ENCODE results near the gene CELF2.

The CELF2 gene

GRCh38 chr10:11242443-11243387 is 225.0 kb downstream of the CELF2 start:
- no peak for DNase-seq (ENCODE audit: low read depth in 2 of 3, low spot score in 1 of 3)

GRCh38 chr10:11243425-11244222 is 226.0 kb downstream of the CELF2 start:
- DNase-seq (ENCODE audit: low read depth in 2 of 3, low spot score in 1 of 3), result no peak

- no peak for DNase-seq (ENCODE audit: low read depth in 2 of 3, low spot score in 1 of 3)
Observed at GRCh38 chr10:11245095-11245479, 227.4 kb downstream of the CELF2 start.

GRCh38 chr10:11245510-11245909 is 227.8 kb downstream of the CELF2 start:
- no peak for DNase-seq (ENCODE audit: low read depth in 2 of 3, low spot score in 1 of 3)

- no peak for DNase-seq (ENCODE audit: low read depth in 2 of 3, low spot score in 1 of 3)
Observed at GRCh38 chr10:11245981-11246590, 228.4 kb downstream of the CELF2 start.

GRCh38 chr10:11246752-11247467 is 229.2 kb downstream of the CELF2 start:
- no peak for DNase-seq (ENCODE audit: low read depth in 2 of 3, low spot score in 1 of 3)

- DNase-seq (ENCODE audit: low read depth in 2 of 3, low spot score in 1 of 3), result no peak
Observed at GRCh38 chr10:11249152-11249807, 231.6 kb downstream of the CELF2 start.

GRCh38 chr10:11249808-11250195 is 232.1 kb downstream of the CELF2 start:
- DNase-seq (ENCODE audit: low read depth in 2 of 3, low spot score in 1 of 3), result no peak

GRCh38 chr10:11250304-11250703 is 232.6 kb downstream of the CELF2 start:
- DNase-seq (ENCODE audit: low read depth in 2 of 3, low spot score in 1 of 3), result no peak

GRCh38 chr10:11252887-11253286 is 235.2 kb downstream of the CELF2 start:
- DNase-seq (ENCODE audit: low read depth in 2 of 3, low spot score in 1 of 3), result no peak

- no peak for DNase-seq (ENCODE audit: low read depth in 2 of 3, low spot score in 1 of 3)
Observed at GRCh38 chr10:11253385-11254002, 235.8 kb downstream of the CELF2 start.

- DNase-seq (ENCODE audit: low read depth in 2 of 3, low spot score in 1 of 3), result no peak
Observed at GRCh38 chr10:11255156-11255555, 237.5 kb downstream of the CELF2 start.

- no peak for DNase-seq (ENCODE audit: low read depth in 2 of 3, low spot score in 1 of 3)
Observed at GRCh38 chr10:11255796-11256444, 238.2 kb downstream of the CELF2 start.

GRCh38 chr10:11256896-11257295 is 239.2 kb downstream of the CELF2 start:
- no peak for DNase-seq (ENCODE audit: low read depth in 2 of 3, low spot score in 1 of 3)

- no peak for DNase-seq (ENCODE audit: low read depth in 2 of 3, low spot score in 1 of 3)
Observed at GRCh38 chr10:11257440-11258090, 239.9 kb downstream of the CELF2 start.

GRCh38 chr10:11260170-11260569 is 242.5 kb downstream of the CELF2 start:
- DNase-seq (ENCODE audit: low read depth in 2 of 3, low spot score in 1 of 3), result no peak

GRCh38 chr10:11261143-11261542 is 243.5 kb downstream of the CELF2 start:
- no peak for DNase-seq (ENCODE audit: low read depth in 2 of 3, low spot score in 1 of 3)

GRCh38 chr10:11261687-11262493 is 244.2 kb downstream of the CELF2 start:
- DNase-seq (ENCODE audit: low read depth in 2 of 3, low spot score in 1 of 3), result no peak
